Lung microvascular endothelial cell (primary cell): ENCODE measurements around the gene RABGAP1L. TPM values are rescaled to one million over a fixed set of nuclear protein-coding genes. Genes with fewer than 3 reads are reported as not detected.
"Not testable (repeated sequence)": the region's sequence is repeated elsewhere in the genome, so short reads cannot be mapped to it uniquely, and the experiment has no call there.

Experiments
- DNase-seq, 2 donors: peaks; one replicate each; pipeline versions ENCODE4 v3.0.0 to v3.0.0-alpha.2; 2010; ENCODE audit warnings: low read depth in 2 of 2
- total RNA-seq: library from RNA; depleted of rRNA; stranded (reverse); fragments of >200 nt; gene quantifications from 2 replicates; pipeline ENCODE4 v1.2.1, GENCODE V29; 2014

RABGAP1L gene
- total RNA-seq, 1 donor from 2014 or later: 27.0 TPM

- DNase-seq: peak; percentile 3 to 32
These were observed 641.0 kb downstream of the RABGAP1L start for GRCh38 chr1:174800216-174800851.

- DNase-seq: no peak
These were observed 641.6 kb downstream of the RABGAP1L start for GRCh38 chr1:174800876-174801275.

- no peak for DNase-seq
These were observed 650.5 kb downstream of the RABGAP1L start for GRCh38 chr1:174809755-174810280.

GRCh38 chr1:174812016-174812415 lies 652.7 kb downstream of the RABGAP1L start:
- peak in 1 of 2 donors; percentile 3 for DNase-seq

- DNase-seq: peak in 1 of 2 donors; percentile 54
These were observed 653.3 kb downstream of the RABGAP1L start for GRCh38 chr1:174812656-174813055.

GRCh38 chr1:174815036-174815435 lies 655.7 kb downstream of the RABGAP1L start:
- peak; percentile 63 to 85 for DNase-seq

GRCh38 chr1:174815474-174815908 lies 656.2 kb downstream of the RABGAP1L start:
- DNase-seq: no peak

- not testable (repeated sequence) for DNase-seq
These were observed 657.3 kb downstream of the RABGAP1L start for GRCh38 chr1:174816621-174817020.

GRCh38 chr1:174818014-174818616 lies 658.8 kb downstream of the RABGAP1L start:
- DNase-seq: no peak

- no peak for DNase-seq
These were observed 659.6 kb downstream of the RABGAP1L start for GRCh38 chr1:174818951-174819350.

- DNase-seq: no peak
These were observed 660.3 kb downstream of the RABGAP1L start for GRCh38 chr1:174819596-174819995.

- DNase-seq: no peak
These were observed 665.8 kb downstream of the RABGAP1L start for GRCh38 chr1:174825127-174825526.

GRCh38 chr1:174825806-174826205 lies 666.5 kb downstream of the RABGAP1L start:
- no peak for DNase-seq

- DNase-seq: no peak
These were observed 668.9 kb downstream of the RABGAP1L start for GRCh38 chr1:174828264-174828663.

- DNase-seq: no peak
These were observed 670.7 kb downstream of the RABGAP1L start for GRCh38 chr1:174829990-174830389.

- DNase-seq: no peak
These were observed 677.2 kb downstream of the RABGAP1L start for GRCh38 chr1:174836543-174836942.

- no peak for DNase-seq
These were observed 678.1 kb downstream of the RABGAP1L start for GRCh38 chr1:174837386-174837785.

GRCh38 chr1:174839211-174839610 lies 679.9 kb downstream of the RABGAP1L start:
- DNase-seq: no peak

GRCh38 chr1:174841747-174842146 lies 682.4 kb downstream of the RABGAP1L start:
- no peak for DNase-seq

GRCh38 chr1:174848593-174849560 lies 689.6 kb downstream of the RABGAP1L start:
- not testable (repeated sequence) for DNase-seq

- no peak for DNase-seq
These were observed 691.4 kb downstream of the RABGAP1L start for GRCh38 chr1:174850726-174851125.

GRCh38 chr1:174858301-174858700 lies 699.0 kb downstream of the RABGAP1L start:
- no peak for DNase-seq
